Activated CD8-positive, alpha-beta memory T cell treated with anti-CD3 and anti-CD28 coated beads, Interleukin-2, amount 10 ng/mL, durations not matched to agents 7 days and 5 days (primary cell): Measurements from ENCODE around the gene PLEKHO2. TPM values are rescaled to one million over a fixed set of nuclear protein-coding genes. Genes with fewer than 3 reads are reported as not detected.

Source experiments
- ATAC-seq: fragments of 150-1000 bp; cut with Tn5 transposase; one replicate; pipeline ENCODE4 v1.10.0; 2021; ENCODE audit warnings: moderate library complexity
- CTCF ChIA-PET: fragments of 350-600 bp; sonication (Branson Sonifier 250); formaldehyde crosslinking; loops from one replicate; lab custom pipeline; 2021; ENCODE audit warnings: antibody characterized with exemption; lab: Charles Lee
- DNase-seq: peaks from one replicate; pipeline ENCODE4 v3.0.0-alpha.2; 2020
- H3K27ac Mint-ChIP-seq: one replicate; pipeline ENCODE4 v1.8.0; 2021; ENCODE audit warnings: mild to moderate bottlenecking, mixed read lengths
- H3K27me3 Mint-ChIP-seq: one replicate; pipeline ENCODE4 v1.8.0; 2021; ENCODE audit warnings: mixed read lengths
- H3K36me3 Mint-ChIP-seq: one replicate; pipeline ENCODE4 v1.8.0; 2021; ENCODE audit warnings: mild to moderate bottlenecking, mixed read lengths
- H3K4me1 Mint-ChIP-seq: one replicate; pipeline ENCODE4 v1.8.0; 2021; ENCODE audit warnings: mixed read lengths
- H3K4me3 Mint-ChIP-seq: one replicate; pipeline ENCODE4 v1.8.0; 2021; ENCODE audit warnings: mild to moderate bottlenecking, moderate library complexity, mixed read lengths
- H3K9me3 Mint-ChIP-seq: one replicate; pipeline ENCODE4 v1.8.0; 2022; ENCODE audit warnings: low read depth, mixed read lengths
- total RNA-seq, 2 experiments: library from RNA; stranded (reverse); gene quantifications; one replicate each; pipeline ENCODE4 v1.2.3, GENCODE V29; 2021

The PLEKHO2 gene
- total RNA-seq, 2 experiments from 2014 or later, result 27.8 to 28.4 TPM

DNA sequence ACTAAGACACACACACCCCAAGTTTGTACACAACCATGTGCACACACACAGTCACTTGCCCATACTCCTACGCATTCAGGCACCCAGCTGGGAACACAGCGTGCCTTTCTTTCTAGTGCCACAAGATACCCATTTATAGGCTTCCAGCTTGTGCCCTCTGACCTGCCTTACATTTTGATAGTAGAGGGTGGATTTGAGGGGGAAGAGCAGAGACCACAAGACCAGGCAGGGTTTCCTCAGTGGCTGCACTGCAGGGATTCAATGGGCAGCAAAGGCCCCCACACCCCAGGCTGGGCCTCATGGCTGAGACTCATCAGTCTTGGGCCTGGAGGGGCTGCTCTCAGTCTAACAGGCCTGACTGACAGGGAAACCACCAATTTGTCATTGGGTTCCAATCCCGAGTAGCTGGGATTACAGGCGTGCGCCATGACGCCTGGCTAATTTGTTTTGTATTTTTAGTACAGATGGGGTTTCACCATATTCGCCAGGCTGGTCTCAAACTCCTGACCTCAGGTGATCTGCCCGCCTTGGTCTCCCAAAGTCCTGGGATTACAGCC is 51.2 kb downstream of the PLEKHO2 start:
- CTCF ChIA-PET, result interaction anchor here (1.2 to 5.4 kb wide), 8 partner anchors 10 to 407 kb away, joined by 4 to 96 read pairs (median 24); partner anchors contain the start of gene PIF1

DNA sequence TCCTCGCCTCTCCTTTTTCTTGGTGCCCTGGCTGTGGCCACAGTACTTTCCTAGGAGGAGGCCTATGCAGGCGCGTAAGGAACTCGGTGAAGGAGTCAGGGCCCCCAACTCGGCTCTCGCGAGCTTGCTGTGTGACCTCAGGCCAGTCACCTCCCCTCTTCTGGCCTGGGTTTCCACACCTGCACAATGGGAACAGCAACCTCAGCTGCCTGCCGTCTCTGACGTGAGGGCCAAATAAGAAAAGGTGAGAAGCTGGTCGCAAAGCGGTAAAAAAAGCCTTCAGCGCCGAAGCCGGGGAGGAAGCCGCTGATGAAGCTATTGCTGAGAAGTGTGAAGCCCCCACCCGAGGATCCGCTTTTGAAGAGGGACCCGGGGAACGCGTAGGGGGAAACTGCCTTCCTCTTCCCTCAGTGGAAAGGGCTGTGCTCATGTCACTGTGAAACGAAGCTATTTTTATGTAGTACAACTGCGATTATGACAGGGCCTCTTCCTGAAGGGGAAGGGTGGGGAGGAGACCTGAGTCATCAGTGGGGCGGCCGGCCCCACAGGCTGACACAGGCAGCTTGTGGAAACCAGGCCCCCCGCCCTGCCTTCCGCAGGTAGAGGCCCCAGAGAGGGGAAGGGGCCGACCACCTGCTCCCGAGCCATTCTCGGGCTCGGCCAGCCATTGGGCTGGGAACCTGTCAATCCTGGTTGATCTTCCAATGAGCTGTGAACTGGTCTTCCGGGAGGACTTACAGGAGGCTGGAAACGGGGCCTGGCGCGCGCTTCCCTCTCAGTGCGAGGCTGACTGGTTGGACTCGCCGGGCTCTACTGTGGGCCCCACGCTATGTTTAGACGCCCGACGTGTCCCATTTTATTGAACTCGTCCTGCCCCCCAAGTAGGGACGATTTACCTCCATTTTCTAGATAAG is 52.0 kb downstream of the PLEKHO2 start:
- Mint-ChIP-seq H3K9me3 (no peaks in the 10 kb centered on the region), H3K4me3 (peak overlapping the region; percentile 83), H3K4me1 (peaks cover 63% of the 10 kb centered on the region), H3K27me3 (no peaks in the 10 kb centered on the region), H3K36me3 (peaks cover 5% of the 10 kb centered on the region), H3K27ac (peak overlapping the region; percentile 99)
- DNase-seq (peak; percentile 99), ATAC-seq (peak; percentile 79)
- CTCF ChIA-PET, result interaction anchor here (1.0 to 5.4 kb wide), 12 partner anchors 10 to 406 kb away, joined by 3 to 96 read pairs (median 14); partner anchors contain the start of gene PIF1

More for the DNA sequence above, 51.2 kb downstream of the PLEKHO2 start:
- DNase-seq (peak; percentile 70), ATAC-seq (no peak)
- Mint-ChIP-seq H3K27ac (peak overlapping the region; percentile 99), H3K36me3 (no peaks in the 10 kb centered on the region), H3K27me3 (no peaks in the 10 kb centered on the region), H3K4me1 (peaks cover 60% of the 10 kb centered on the region), H3K4me3 (peak overlapping the region; percentile 83), H3K9me3 (no peaks in the 10 kb centered on the region)

DNA sequence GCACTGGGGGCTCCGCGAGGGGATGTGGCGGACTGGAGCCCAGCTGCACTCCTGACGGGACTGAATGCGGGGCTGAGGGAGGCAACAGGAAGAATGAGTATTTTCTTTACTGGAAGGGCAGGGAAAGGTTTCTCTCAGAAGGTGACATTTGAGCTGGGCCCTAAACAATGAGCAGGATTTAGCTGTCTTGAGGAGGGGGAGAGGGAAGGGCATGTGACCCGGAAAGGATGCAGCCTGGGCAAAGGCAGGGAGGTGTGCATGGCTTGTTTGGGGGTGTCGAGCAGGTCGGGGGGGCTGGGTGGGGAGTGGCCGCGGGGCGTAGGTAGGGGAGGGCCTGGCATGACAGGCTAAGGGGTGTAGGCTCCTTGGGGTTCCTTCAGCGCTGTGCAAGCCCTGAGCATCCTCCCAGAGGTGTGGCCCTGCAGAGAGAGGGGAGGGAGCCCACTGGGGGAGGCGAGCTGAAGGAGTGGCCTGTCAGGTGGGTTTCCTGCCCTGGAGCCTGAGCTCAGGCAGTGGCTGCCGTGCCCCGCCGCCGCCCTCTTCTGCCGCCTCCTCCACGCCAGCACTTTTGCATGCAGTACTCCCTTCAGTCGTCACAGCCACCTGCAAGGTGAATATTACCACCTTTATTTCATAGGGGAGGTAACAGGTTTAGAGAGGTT is 52.8 kb downstream of the PLEKHO2 start:
- peak overlapping the region; percentile 99 for H3K27ac Mint-ChIP-seq
- peak; percentile 69 for ATAC-seq
- H3K27me3 Mint-ChIP-seq, result no peaks in the 10 kb centered on the region
- no peaks in the 10 kb centered on the region for H3K9me3 Mint-ChIP-seq
- peaks cover 63% of the 10 kb centered on the region for H3K4me1 Mint-ChIP-seq
- H3K4me3 Mint-ChIP-seq, result peak overlapping the region; percentile 83
- peaks cover 13% of the 10 kb centered on the region for H3K36me3 Mint-ChIP-seq
- peak; percentile 97 for DNase-seq
- CTCF ChIA-PET, result interaction anchor here (0.5 to 5.4 kb wide), 18 partner anchors 9 to 406 kb away, joined by 3 to 96 read pairs (median 4); partner anchors contain the start of gene PIF1

DNA sequence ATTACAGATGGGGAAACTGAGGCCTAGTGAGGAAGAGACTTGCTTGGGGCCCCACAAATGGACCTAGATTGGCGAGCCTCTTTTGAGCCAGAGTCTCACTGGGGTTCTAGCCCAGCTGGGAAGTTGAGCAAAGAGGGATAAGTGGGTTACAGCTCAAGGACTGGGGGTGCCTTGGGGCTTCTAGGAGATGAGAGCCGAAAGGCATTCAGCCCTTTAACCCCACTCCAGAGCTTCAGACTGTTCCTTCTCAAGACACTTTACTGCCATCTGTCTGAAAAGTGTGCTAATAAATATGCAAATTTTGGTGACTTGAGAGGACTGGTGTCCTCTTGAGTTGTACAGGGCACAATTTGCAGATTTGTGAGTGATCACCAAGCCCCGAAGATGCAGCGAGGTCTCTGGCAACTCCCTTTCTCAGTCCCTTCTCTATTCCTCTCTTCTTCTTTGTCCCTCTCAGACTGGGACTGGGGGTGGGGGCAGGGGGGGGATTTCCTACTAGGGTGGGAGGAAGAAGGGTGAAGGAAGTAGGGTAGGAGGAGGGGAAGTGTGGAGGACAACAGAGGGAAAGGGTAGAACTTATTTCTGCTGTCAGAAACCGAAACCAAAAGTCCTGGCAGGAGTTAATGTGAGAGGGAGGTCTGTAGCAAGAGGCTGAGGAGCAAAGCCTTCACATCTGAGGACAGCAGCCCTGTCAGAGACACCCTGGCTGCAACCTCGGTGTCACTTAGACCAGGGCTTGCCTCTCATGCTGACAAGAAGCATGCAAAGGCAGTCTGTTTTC is 53.8 kb downstream of the PLEKHO2 start:
- CTCF ChIA-PET, result interaction anchor here (0.5 to 5.4 kb wide), 14 partner anchors 8 to 167 kb away, joined by 3 to 96 read pairs (median 13); partner anchors contain the start of gene PIF1
- Mint-ChIP-seq H3K4me3 (peak overlapping the region; percentile 83), H3K4me1 (peaks cover 63% of the 10 kb centered on the region), H3K27ac (peak overlapping the region; percentile 99), H3K27me3 (no peaks in the 10 kb centered on the region), H3K36me3 (peaks cover 14% of the 10 kb centered on the region), H3K9me3 (no peaks in the 10 kb centered on the region)
- peak; percentile 73 for DNase-seq
- peak; percentile 6 for ATAC-seq

DNA sequence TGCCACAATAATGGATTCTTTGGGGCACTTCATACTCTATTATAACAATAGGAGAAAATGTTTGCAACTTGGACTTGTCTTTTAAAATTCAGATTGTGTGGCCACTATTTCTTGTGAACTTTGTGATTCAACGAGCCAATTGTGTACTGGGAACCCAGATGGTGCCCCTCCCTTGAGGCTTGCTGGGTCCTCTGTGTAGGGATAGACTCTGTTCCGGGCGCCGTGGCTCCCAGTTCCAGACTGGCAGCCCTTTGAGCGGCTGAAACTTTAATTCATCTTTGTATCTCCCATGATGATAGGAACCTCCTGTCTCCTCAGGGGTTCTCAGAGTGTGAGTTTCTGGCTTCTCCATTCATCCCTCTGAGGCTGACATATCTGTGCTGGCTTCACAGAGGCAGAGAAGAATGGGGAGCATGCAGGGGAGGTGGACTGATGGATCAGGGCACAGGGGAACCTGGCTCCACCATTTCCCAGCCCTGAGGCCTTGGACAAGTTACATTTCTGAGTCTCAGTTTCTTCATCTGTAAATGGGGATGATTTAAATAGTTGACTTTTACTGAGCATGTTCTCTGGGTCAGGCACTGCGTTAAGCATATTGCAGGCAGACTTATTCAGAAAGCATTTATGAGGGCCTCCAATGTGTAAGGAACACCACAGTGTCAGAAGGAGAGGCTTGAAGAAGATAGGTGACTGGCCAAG is 54.8 kb downstream of the PLEKHO2 start:
- Mint-ChIP-seq H3K4me3 (peak overlapping the region; percentile 83), H3K27ac (peak overlapping the region; percentile 99), H3K27me3 (no peaks in the 10 kb centered on the region), H3K4me1 (peaks cover 58% of the 10 kb centered on the region), H3K36me3 (peaks cover 20% of the 10 kb centered on the region), H3K9me3 (peaks cover 6% of the 10 kb centered on the region)
- CTCF ChIA-PET, result interaction anchor here (3.1 to 5.4 kb wide), 2 partner anchors 7 to 60 kb away, joined by 11 to 42 read pairs; no protein-coding TSS in a partner anchor
- DNase-seq (no peak), ATAC-seq (no peak)

DNA sequence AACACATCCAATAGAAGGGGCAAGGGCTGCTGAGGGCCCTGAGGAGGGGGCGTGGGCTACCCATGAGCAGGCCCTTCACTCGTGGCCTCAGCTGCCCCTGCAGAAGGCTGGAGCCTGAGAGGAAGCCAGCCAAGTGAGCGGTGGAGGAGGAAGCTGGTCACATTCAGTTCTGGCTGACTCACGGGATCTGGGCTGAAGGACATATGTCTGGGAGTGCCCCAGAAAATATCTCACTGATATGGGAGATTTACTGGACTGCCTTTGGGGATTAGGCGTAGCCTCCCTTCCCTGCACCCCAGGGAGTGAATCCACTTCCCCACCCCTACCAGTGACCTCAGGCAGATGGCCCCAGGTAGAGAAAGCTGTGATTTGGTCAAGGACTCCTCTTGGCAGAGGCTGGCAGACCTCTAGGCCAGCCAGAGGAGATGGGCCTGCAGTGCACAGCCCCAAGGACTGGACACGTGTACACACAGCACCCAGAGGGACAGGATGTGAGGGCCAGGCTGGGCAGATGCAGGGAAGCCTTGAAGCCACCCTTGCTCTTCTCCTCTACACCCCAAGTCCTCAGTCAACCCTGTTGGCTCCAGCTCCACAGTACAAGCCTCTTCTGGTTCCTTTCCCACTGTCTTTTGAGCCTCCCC is 55.8 kb downstream of the PLEKHO2 start:
- CTCF ChIA-PET, result interaction anchor here (3.1 kb wide), 1 partner anchor 61 kb away, joined by 11 read pairs; no protein-coding TSS in a partner anchor

GRCh38 chr15:64898406-64898805 is 56.7 kb downstream of the PLEKHO2 start:
- DNase-seq (no peak), ATAC-seq (no peak)
- no peak overlapping the region for H3K27ac Mint-ChIP-seq
- H3K36me3 Mint-ChIP-seq, result peaks cover 26% of the 10 kb centered on the region
- peaks cover 6% of the 10 kb centered on the region for H3K9me3 Mint-ChIP-seq
- H3K4me3 Mint-ChIP-seq, result no peak overlapping the region
- H3K4me1 Mint-ChIP-seq, result peaks cover 58% of the 10 kb centered on the region
- CTCF ChIA-PET, result interaction anchor here (1.1 to 3.1 kb wide), 2 partner anchors 62 to 73 kb away, joined by 3 to 11 read pairs; partner anchors contain the start of gene PIF1
- no peaks in the 10 kb centered on the region for H3K27me3 Mint-ChIP-seq

More for the DNA sequence above, 55.8 kb downstream of the PLEKHO2 start:
- no peaks in the 10 kb centered on the region for H3K27me3 Mint-ChIP-seq
- no peak for ATAC-seq
- H3K27ac Mint-ChIP-seq, result peak overlapping the region; percentile 65
- peaks cover 22% of the 10 kb centered on the region for H3K36me3 Mint-ChIP-seq
- H3K4me1 Mint-ChIP-seq, result peaks cover 58% of the 10 kb centered on the region
- no peak for DNase-seq
- H3K4me3 Mint-ChIP-seq, result no peak overlapping the region
- H3K9me3 Mint-ChIP-seq, result peaks cover 6% of the 10 kb centered on the region

DNA sequence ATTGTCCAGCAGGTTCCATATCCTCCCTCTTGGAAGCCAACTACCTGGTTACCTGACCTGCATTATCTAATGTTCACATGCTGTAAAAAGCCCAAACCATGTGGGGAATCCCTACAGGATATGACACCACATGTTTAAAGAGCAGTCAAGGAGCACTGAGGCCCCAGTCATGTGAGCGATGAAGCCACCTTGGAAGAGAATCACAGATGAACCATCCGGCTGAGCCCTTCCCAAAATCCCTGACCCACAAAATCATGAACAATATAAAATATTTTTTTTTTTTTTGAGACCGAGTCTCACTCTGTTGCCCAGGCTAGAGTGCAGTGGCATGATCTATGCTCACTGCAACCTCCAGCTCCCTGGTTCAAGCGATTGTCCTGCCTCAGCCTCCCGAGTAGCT is 59.4 kb downstream of the PLEKHO2 start:
- H3K27me3 Mint-ChIP-seq, result no peaks in the 10 kb centered on the region
- ATAC-seq (no peak), DNase-seq (no peak)
- H3K4me3 Mint-ChIP-seq, result no peak overlapping the region
- H3K4me1 Mint-ChIP-seq, result peaks cover 58% of the 10 kb centered on the region
- H3K36me3 Mint-ChIP-seq, result peaks cover 30% of the 10 kb centered on the region
- H3K27ac Mint-ChIP-seq, result no peak overlapping the region
- CTCF ChIA-PET, result interaction anchor here (1.1 to 5.5 kb wide), 3 partner anchors 7 to 65 kb away, joined by 3 to 42 read pairs (median 4); no protein-coding TSS in a partner anchor
- peaks cover 6% of the 10 kb centered on the region for H3K9me3 Mint-ChIP-seq

DNA sequence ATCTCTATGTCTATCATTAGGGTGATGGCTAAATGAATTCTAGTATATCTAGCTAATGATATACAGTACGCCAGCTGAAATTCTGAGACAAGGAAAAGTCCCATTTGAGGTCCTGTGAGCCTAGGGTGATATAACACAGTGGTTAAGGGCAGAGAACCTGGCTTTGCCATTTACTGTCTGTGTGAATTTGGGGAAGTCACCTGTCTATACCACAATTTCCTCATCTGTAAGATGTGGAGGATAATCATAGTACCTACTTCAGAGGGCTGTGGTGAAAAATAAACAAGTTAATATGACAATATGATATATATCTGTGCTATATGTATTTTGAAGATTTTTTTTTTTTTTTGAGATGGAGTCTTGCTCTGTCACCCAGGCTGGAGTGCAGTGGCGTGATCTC is 60.2 kb downstream of the PLEKHO2 start:
- peak; percentile 38 for ATAC-seq
- Mint-ChIP-seq H3K4me3 (no peak overlapping the region), H3K9me3 (peaks cover 6% of the 10 kb centered on the region), H3K27ac (peak overlapping the region; percentile 31), H3K27me3 (no peaks in the 10 kb centered on the region), H3K4me1 (peaks cover 50% of the 10 kb centered on the region), H3K36me3 (peaks cover 30% of the 10 kb centered on the region)
- CTCF ChIA-PET, result interaction anchor here (1.1 to 5.5 kb wide), 3 partner anchors 8 to 66 kb away, joined by 3 to 42 read pairs (median 4); no protein-coding TSS in a partner anchor
- DNase-seq, result no peak

DNA sequence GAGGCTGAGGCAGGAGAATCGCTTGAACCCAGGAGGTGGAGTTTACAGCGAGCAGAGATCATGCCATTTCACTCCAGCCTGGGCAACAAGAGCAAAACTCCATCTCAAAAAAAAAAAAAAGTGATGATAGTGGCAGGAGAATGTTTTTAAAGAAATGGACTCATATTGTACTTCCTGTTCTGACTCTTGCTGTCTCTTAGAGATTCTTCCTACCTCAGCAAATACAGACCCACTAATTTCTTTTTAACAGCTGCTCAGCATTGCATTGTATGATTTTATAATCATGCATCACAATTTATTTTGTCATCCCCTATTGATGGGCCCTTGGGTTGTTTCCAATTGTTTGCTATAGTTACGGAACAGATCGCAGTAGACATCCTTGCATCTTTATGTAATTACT is 61.1 kb downstream of the PLEKHO2 start:
- CTCF ChIA-PET, result interaction anchor here (0.9 to 5.5 kb wide), 6 partner anchors 8 to 175 kb away, joined by 3 to 42 read pairs (median 5); no protein-coding TSS in a partner anchor
- Mint-ChIP-seq H3K27me3 (no peaks in the 10 kb centered on the region), H3K4me1 (peaks cover 43% of the 10 kb centered on the region), H3K4me3 (no peak overlapping the region), H3K9me3 (peaks cover 6% of the 10 kb centered on the region), H3K36me3 (peaks cover 30% of the 10 kb centered on the region), H3K27ac (peak overlapping the region; percentile 38)
- DNase-seq, result no peak
- ATAC-seq, result no peak

GRCh38 chr15:64903326-64903950 is 61.7 kb downstream of the PLEKHO2 start:
- Mint-ChIP-seq H3K4me1 (peaks cover 39% of the 10 kb centered on the region), H3K27me3 (peaks cover 5% of the 10 kb centered on the region), H3K9me3 (peaks cover 6% of the 10 kb centered on the region), H3K36me3 (peaks cover 26% of the 10 kb centered on the region), H3K4me3 (no peak overlapping the region), H3K27ac (peak overlapping the region; percentile 38)
- DNase-seq, result peak; percentile 46
- CTCF ChIA-PET, result interaction anchor here (0.9 to 5.5 kb wide), 7 partner anchors 9 to 175 kb away, joined by 3 to 42 read pairs (median 6); no protein-coding TSS in a partner anchor
- no peak for ATAC-seq
